GM21619 (cell line): Measurements from ENCODE around the gene UBAP1L.
"Not testable (repeated sequence)": the region's sequence is repeated elsewhere in the genome, so short reads cannot be mapped to it uniquely, and the experiment has no call there.

Experiments used
- ATAC-seq: cut with Tn5 transposase; IDR thresholded peaks from one replicate; pipeline ENCODE4 v1.9.1; 2021; ENCODE audit not compliant: unreplicated experiment

The UBAP1L gene

DNA sequence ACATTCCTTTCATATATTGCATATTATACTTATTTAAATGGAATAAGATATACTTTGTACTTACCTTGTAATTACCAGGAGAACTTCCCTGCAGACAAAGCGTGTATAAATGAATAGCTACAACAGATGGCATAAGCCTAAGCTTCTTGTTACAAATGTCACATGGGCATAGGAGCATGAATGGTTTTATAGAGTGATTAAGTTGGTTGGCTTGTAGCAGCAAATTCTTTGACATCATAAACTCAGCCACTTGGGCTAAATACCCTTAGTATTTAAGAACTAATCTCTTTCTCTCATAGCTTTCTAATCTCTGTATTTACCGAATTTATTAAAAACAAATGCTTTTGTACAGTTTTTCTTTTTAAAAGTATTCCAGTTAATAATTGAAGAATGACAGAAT is at the start of gene UBAP1L:
TSS of gene UBAP1L (minus strand) at position 115 of the 400 bp plus-strand sequence. CDS start 8,985 bp downstream, outside the sequence.
- ATAC-seq: no peak

GRCh38 chr15:65164139-65164538 is 49.1 kb upstream of the UBAP1L start:
- ATAC-seq: no peak

- no peak for ATAC-seq
These were observed 48.0 kb upstream of the UBAP1L start for GRCh38 chr15:65163041-65163440.

DNA sequence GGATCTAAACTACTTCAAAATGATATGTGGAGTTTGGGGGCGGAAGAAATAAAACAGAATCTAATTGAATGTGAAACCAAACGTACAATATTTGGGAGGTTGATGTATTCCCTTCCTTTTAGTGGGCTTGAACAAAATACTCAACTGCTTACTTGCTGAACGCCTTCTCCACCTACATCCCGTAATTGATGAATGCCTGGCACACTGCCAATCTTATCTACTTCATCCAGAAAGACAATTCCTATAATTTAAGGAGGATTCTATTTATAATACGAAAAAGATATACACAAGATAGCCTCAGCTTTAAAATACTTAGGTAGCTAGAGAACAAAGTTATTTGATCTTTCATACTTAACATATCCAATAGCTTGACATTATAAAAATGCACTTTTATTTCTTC is 41.7 kb upstream of the UBAP1L start:
- ATAC-seq: no peak

- no peak for ATAC-seq
These were observed 39.7 kb upstream of the UBAP1L start for GRCh38 chr15:65154720-65155119.

DNA sequence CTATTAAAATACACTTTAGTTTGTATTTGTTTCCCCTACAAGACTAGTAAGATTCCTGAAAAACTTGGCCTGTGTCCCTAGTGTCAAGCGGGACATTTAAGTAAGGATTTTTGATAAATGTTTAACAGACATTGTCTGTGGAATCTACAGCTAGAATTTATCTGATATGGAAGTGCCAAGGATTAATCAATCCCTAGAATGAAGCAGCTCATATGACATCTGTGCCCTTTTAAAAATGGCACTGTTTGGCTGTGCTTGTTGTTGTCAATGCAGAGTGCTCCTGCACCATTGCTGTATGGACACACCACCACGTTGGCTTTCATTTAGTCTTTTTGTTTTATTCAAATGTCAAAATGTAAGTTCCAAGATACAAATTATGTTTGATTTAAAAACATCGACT is 32.9 kb upstream of the UBAP1L start:
- ATAC-seq: no peak

DNA sequence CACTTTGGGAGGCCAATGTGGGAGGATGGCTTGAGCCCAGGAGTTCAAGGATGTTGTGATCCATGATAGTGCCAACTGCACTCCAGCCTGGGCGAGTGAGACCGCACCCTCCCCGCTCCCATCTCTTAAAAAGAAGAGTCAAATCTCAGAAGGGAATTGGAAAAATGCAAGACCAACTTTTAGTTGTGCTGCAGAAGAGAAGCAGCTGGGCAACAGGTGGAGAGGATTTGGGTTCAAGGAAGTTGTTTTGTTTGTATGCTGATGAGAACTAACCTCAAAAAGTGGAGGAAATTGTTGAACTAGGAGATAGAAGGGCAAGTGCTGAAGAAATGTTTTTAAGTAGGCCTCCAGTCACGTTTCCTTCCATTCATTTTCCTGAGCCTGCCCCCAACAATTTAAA is 31.4 kb upstream of the UBAP1L start:
- no peak for ATAC-seq

GRCh38 chr15:65138631-65139030 is 23.6 kb upstream of the UBAP1L start:
- not testable (repeated sequence) for ATAC-seq

GRCh38 chr15:65137893-65138292 is 22.9 kb upstream of the UBAP1L start:
- ATAC-seq: not testable (repeated sequence)

GRCh38 chr15:65137089-65137488 is 22.1 kb upstream of the UBAP1L start:
- ATAC-seq: not testable (repeated sequence)

- no peak for ATAC-seq
These were observed 19.5 kb upstream of the UBAP1L start for GRCh38 chr15:65134538-65134937.

- ATAC-seq: peak; percentile 89
These were observed 18.7 kb upstream of the UBAP1L start, which contains the start of gene PDCD7 for GRCh38 chr15:65133548-65134200. TSS of gene PDCD7 (minus strand) at chr15:65133808. CDS start at chr15:65133781, 27 bp downstream.

GRCh38 chr15:65132878-65133547 is 18.0 kb upstream of the UBAP1L start:
- ATAC-seq: peak; percentile 35

DNA sequence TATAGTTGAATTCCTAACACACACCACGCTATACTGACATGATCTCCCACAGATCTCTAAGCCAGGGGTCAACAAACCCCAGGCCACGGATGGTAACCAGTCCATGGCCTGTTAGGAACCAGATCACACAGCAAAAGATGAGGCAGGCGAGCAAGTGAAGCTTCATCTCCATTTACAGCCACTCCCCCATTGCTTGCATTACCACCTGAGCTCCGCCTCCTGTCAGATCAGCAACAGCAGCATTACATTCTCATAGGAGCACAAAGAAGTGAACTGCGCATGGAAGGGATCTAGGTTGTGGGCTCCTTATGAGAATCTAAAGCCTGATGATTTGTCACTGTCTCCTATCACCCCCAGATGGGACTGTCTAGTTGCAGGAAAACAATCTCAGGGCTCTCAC is 15.9 kb upstream of the UBAP1L start:
- no peak for ATAC-seq

DNA sequence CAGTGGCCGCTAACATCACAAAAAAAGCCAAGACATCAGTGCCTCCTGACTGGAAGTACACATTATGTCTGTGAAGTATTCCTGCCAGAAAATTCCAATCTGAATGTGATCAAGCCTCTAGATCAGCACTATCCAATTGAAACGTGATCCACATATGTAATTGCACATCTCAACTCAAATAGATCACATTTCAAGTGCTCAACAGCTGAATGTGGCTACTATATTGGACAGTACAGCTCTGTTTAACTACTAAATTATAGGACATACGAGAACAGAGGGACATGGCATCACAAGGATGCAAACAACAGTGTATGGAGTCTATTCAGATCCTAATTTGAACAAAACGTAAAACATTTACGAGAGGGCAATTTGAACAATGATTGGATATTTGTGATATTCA is 542 bp upstream of the UBAP1L start:
- ATAC-seq: no peak

GRCh38 chr15:65110676-65111292 is 4.2 kb downstream of the UBAP1L start:
- no peak for ATAC-seq

GRCh38 chr15:65106011-65106590 is 8.9 kb downstream of the UBAP1L start:
- ATAC-seq: no peak

DNA sequence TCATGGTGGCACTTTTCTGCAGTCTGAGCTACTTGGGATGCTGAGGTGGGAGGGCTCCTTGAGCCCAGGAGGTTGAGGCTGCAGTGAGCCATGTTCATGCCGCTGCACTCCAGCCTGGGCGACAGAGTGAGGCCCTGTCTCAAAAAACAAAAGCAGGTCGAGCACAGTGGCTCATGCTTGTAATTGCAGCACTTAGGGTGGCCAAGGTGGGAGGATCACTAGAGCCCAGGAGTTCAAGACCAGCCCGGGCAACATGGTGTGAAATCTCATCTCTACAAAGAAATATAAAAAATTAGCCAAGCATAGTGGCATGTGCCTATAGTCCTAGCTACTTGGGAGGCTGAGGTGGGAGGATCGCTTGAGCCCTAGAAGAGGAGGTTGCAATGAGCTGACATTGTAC is 10.0 kb downstream of the UBAP1L start:
- ATAC-seq: no peak

GRCh38 chr15:65102912-65103311 is 12.1 kb downstream of the UBAP1L start:
- no peak for ATAC-seq

DNA sequence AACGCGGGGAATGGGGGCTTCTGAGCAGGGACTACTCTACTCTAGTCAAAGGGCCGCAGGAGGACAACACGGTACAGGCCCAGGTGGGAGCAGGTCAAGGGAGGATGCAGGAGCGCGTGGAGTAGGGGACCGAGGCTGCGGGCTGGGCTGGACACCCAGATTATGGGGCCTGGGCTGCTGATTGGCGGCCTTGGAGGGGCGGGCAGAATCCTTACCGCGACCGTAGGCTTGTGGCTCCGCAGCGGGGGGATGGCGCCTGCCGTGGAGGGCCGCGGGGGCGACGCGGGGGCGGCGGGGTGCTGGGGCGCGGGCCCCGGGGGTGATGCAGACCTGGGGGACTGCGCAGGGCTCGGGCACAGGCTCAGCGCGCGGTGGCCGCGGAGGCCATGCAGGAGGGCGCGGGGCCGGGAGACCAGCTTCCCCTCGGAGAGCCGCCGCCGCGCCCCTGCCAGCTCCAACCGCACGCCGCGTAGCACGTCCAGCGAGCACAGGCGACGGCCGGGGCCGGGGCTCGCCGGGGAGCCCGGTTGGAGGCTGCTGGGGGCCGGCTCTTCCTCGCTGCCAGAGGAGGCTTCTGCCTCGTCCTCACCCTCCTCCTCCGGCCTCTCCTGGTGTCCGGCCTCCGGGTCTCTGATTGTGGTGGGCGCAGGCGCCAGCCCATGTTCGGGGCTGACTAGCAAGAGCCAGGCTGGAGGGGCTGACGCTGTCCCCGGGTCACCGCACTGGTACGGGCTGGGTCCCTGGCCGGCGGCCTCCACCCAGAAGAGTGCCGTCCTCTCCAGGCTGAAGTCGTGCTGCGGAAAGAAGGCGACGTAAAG is 12.9 kb downstream of the UBAP1L start:
- no peak for ATAC-seq

DNA sequence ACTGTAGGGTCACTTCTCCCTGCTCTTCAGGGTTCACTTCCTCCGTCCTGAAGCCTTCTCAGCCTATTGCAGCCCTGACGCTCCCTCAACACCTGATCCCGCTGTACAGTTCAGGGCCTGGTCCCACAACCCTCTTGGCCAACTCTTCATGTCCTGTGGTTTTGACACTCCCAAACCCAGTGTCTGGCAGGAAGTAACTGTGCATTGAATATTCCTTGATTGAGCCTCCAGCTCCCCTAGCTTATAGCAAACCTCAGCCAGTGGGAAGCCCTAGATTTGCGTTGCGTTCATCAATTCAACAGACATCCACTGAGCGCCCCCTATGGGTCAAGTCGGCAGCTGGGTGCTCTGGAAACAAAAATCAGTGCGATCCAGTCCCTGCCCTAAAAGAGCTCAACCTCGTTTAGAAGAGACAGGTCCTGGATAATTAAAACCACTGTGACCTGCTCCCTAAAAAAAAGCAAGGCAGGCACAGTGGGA is 13.5 kb downstream of the UBAP1L start:
- no peak for ATAC-seq
